ENCODE data around the gene CAMP.
"Not testable (repeated sequence)": the region's sequence is repeated elsewhere in the genome, so short reads cannot be mapped to it uniquely, and the experiment has no call there.

The CAMP gene

GRCh38 chr3:48248095-48248850 is 25.0 kb downstream of the CAMP start:
- H3K4me3 ChIP-seq (ENCODE audit: low read depth, low read length), result no peak overlapping the region

DNA sequence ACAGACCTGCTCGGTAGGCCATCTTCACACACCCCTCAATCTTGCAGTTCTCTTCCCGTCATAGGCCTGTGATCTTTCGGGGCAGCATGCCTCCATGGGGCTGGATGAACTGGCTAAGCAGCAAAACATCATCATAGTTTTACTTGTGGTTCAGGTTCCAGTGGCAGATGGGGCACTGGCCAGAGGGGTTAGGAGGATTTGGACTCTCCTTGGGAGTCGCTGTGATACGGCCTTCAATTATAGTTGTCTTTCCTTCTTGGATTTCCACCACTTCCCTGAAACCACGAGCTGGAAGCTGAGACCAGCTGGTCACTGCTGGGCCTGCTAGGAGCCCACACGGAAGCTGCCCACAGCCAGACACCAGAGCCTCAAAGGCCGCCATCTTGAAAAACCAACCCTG is 33.3 kb downstream of the CAMP start:
- no peak overlapping the region for H3K4me3 ChIP-seq (ENCODE audit: low read depth, low read length)

DNA sequence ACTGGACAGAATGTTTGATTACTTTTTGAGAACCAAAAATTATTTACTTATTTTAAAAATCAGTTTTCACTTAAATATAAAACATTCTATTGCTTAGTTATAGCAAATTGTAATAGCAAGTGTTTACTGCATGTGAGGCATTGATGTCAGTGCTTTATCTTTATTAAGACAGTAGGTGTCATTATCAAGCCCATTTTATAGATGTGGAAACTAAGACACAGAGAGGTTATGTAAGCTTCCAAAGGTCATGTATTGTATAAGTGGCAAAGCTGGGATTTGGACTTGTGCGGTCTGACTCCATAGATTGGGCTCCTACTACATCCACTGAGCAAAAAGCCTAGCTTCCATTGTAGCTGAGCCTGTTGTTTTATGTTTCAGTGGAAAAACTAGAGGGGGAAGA is 35.2 kb downstream of the CAMP start:
- no peak overlapping the region for H3K4me3 ChIP-seq (ENCODE audit: low read depth, low read length)

DNA sequence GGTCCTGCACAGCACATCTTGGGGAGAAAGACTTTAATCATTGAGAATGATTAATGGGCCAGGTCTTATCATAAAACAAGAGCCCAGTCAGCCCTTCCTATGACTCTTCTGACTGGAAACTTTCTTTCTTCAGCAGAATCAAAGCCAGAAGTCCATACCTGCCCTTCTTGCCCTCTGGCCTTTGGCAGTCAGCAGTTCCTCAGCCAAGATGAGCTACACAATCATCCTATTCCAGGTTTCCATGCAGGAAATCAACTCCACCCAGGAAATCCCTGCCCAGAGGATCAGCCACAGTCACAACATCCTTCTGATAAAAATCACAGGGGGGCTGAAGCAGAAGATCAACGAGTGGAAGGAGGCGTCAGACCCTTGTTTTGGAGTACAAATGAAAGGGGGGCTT is 44.5 kb downstream of the CAMP start:
- no peak overlapping the region for H3K4me3 ChIP-seq (ENCODE audit: low read depth, low read length)

DNA sequence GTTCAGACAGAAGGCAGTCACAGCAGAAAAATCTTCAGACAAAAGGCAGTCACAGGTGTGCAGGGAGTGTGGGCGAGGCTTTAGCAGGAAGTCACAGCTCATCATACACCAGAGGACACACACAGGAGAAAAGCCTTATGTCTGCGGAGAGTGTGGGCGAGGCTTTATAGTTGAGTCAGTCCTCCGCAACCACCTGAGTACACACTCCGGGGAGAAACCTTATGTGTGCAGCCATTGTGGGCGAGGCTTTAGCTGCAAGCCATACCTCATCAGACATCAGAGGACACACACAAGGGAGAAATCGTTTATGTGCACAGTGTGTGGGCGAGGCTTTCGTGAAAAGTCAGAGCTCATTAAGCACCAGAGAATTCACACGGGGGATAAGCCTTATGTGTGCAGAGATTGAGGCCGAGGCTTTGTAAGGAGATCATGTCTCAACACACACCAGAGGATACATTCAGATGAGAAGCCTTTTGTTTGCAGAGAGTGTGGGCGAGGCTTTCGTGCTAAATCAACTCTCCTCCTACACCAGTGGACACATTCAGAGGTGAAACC is 45.2 kb downstream of the CAMP start:
- H3K4me3 ChIP-seq (ENCODE audit: low read depth, low read length), result no peak overlapping the region

- no peak overlapping the region for H3K4me3 ChIP-seq (ENCODE audit: low read depth, low read length)
Observed at GRCh38 chr3:48268936-48269561, 45.8 kb downstream of the CAMP start.

DNA sequence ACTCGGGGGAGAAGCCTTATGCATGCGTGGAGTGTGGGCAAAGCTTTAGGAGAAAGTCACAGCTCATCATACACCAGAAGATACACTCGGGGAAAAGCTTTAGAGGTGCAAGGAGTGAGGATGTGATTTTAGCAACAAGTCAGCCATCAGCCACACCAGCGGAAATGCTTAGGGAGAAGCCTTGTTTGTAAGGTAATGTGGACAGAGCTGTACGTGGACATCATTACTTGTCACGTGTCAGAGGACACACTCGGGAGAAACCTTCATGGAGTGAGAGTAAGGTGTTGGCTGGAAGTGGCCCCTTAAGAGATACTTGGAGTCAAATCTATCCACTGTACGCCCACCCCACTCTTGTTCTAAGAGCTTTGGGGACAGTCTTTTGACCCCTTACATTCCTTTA is 46.3 kb downstream of the CAMP start:
- H3K4me3 ChIP-seq (ENCODE audit: low read depth, low read length), result no peak overlapping the region

GRCh38 chr3:48270306-48270705 is 47.0 kb downstream of the CAMP start:
- H3K4me3 ChIP-seq (ENCODE audit: low read depth, low read length), result no peak overlapping the region

DNA sequence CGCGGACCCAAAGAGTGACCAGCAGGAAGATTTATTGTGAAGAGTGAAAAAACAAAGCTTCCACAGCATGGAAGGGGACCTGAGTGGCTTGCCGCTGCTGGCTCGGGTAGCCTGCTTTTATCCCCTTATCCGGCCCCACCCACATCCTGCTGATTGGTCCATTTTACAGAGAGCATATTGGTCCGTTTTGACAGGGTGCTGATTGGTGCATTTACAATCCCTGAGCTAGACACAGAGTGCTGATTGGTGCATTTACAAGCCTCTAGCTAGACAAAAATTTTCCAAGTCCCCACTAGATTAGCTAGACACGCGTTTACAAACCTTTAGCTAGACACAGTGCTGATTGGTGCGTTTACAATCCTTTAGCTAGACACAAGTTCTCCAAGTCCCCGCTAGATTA is 47.9 kb downstream of the CAMP start:
- H3K4me3 ChIP-seq (ENCODE audit: low read depth, low read length), result not testable (repeated sequence)

- no peak overlapping the region for H3K4me3 ChIP-seq (ENCODE audit: low read depth, low read length)
Observed at GRCh38 chr3:48271763-48272498, 48.6 kb downstream of the CAMP start.

DNA sequence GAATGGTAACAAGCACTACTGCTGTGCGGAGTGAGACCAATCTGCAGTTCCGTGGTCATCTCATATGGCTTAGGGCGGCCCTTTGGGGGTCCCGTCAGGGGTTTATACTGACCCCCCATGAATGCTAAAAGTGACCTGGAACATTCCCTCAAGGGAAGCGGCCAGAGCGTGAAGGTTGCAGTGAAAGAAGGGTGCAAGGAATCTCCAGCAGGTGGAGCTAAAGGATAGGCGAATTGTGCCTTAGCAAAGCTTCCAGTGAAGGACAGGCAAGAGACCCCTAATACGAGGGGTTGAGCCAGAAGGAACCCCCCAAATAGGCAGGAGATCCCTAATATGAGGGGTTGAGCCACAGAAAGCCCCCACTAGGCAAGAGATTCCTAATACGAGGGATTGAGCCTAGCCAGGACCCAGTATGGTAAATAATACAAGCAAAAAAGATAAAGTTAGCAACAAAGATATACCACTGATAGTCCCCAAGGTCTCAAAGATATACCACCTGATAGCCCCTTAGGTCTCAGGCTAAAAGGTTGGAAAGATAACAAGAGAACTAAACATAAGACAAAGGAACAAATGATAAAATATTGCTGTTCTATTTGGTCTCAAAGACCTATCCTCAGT is 50.4 kb downstream of the CAMP start:
- H3K4me3 ChIP-seq (ENCODE audit: low read depth, low read length), result no peak overlapping the region

DNA sequence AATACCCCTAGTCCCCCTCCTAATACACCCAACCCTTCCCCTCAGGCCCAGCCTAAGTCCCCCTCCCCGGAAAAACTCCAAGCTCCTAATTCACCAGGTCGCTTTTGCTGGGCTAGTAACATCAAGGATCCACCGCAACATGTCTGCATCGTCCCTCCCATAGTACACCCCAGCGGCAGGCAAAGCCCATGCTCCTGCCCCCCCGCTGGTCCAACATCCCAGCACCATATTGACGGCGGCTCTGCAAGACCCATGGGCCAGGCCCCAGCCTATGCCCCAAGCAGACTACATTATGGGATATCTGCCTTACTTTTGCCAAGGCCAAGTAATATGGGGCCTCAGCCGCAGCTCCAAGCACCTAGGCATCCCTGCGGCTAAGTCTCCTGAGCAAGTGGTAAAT is 51.2 kb downstream of the CAMP start:
- H3K4me3 ChIP-seq (ENCODE audit: low read depth, low read length), result no peak overlapping the region

Data from iPS-11a (cell line).